NCI-H446 treated with DMSO at 0.1 percent for 48 hours (cell line): ENCODE measurements around the gene KSR1.

ENCODE experiments used
- DNase-seq: peaks from one replicate; lab custom pipeline; 2025; lab: John Stamatoyannopoulos, UW

KSR1 gene

DNA sequence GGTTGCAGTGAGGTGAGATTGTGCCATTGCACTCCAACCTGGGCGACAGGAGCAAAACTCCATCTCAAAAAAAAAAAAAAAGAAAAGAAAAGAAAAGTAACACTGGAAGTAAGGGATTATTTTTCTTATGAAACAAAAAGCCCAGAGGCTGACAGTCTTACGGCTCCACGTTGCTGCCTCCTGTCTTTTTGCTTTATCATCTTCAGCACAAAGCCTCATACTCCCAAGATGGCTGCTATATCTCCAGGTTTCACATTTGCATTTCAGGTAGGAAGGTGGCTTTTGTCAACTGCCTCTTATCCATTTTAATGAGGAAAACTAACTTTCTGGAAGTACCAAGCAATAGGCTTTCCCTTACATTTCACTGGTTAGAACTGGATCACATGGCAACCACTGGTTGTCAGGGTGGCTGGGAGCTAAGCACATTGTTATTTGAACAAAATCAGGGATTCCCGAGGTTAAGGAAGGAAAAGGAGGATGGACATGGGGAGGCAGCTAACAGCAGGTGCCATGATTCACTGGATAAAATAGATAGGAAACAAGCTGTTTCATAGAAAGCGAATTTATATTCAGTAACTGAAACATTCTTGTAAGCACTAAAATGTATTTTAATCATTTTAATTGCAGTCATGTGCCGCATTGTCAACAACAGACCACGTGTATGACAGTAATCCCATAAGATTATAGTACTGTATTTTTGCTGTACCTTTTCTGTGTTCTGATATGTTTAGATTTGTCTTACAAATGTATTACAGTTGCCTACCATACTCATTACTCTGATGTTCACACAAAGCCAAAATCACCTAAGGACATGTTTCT, 58.6 kb downstream of the KSR1 start:
- no peak for DNase-seq

DNA sequence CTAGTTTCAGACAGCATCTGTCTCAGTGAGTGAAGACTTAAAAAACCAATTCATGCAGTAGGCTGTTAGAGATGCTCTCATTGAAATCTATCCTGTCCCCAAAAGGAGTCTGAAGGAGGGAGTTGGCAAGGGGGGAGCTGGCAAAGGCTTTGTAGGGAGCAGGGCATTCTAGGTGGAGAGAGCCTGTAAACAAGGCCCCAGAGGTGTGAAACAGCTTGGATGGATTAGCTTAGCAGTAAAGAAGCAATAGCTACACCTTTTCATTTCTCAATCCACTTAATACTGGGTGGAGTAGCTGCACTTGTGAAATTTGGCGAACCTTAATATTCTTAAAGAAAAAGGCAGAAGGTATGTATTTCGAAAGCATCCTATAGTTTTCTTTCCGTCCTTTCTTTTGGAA, 61.8 kb downstream of the KSR1 start:
- DNase-seq, result no peak

DNA sequence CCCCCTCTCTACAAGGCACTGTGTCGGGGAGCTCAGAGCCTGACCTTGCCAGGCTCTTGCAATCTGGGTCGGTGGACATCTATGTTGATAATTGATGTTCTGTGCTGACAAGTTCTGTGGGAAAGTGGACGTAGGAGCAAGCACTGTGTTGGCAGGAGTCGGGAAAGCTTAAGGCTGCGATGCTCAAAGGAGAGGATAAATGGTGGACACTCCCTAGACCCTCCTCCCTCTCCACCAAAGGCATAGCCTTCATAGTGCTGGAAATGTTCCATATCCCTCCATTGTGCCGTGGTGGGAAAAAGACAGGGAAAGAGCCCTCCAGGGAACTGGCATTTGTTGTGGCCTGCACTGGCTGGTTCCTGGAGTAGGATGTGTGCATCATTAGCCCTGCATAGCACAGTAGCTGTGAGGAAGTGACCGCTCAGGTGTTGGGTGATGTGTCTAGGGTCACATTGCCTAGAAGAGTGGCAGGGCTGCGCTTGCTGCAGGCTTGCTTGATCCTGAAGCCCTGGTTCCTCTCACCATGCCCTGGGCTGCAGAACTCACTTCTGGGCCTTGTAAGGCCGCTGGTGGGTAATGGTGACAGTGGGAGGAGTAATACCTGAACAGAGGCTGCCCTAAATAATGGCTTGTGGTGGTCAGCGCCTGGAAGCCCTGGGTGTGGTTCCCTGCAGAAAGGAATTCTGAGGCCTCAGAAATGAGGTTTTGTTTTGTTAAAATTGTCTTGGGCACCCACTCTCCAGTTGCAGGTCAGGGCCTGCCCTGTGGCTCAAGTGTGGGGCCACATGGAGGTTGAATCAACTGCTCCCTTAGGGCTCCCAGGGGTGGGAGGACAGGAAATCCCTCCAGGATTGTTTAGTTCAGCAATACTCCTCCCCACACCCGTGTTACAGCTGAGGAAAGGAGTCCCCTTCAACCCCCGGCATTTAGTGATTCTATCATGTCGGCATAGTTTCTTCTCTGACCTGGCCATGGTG, 62.6 kb downstream of the KSR1 start:
- DNase-seq, result no peak

DNA sequence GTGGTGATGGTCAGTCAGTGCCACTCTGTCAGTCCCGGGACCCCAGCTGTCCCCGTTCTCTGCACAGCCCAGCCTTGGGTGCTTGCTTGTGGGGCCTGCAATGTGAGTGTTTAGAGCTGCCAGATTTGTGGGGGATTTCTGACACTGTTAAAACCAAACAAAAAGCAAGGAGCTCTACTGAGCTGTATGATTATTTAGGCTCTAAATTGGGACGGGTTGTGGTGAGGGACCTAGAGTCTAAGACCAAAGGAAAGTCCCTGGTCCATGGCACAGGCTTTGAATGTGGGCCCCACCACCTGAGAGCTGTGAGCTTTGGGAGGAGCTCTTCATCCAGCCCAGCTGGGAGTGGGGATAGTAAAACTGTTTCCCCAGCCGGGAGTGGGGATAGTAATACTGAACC, 63.3 kb downstream of the KSR1 start:
- DNase-seq, result no peak

DNA sequence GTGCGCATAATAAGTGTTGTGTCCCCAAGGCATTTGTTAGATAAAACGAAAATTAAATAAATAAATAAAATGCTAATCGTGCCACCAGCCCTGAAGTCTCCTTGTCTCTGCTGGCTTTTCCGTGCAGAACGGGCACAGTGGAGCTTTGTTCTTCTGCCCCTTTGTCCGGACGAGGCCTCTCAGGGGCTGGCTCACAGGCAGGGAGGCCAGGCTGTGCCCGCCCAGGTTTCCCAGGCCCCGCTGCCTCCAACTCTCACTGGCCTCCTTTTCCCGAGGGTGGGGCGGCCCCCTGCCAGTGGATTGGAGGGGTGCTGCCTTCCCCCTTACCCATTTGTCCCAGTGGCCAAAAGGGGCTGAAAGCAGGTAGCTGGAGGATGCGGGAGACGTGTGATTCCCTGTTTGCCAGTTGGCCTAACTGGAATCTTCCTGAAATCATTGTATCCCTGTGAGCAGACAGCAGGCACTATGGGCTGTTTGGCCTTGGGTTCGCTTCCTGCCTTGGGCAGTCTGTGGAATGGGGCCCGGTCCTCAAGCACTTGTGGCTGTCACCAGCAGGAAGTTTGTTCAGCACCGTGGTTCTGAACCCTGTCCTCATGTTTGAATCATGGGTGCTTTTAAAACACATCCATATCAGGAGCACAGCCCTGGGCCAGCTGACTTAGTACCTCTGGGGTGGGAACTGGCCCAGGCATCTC, 64.4 kb downstream of the KSR1 start:
- no peak for DNase-seq

DNA sequence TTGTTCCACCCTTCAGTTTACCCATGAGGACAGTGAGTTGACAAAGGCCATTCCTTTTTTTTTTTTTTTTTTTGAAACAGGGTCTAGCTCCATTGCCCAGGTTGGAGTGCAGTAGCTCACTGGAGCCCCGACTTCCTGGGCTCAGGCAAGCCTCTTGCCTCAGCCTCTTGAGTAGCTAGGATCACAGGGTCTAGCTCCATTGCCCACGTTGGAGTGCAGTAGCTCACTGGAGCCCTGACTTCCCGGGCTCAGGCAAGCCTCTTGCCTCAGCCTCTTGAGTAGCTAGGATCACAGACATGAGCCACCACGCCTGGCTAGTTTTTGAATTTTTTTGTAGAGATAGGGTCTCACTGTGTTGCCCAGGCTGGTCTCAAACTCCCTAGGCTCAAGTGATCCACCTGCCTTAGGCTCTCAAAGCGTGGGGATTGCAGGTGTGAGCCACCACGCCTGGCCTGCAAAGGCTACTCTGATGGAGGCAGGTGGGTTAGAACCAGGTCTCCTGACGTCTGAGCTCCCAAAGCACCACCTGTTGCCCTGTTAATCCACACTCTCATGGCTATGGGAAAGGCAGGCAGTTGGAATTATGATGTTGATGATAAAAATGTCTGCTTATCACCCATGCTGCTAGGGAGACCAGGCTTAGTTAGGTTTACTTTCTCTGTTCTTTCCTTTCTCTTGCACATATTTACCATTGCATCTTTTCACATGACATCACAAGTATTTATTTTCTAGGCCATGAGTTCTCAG, 65.2 kb downstream of the KSR1 start:
- DNase-seq, result no peak

DNA sequence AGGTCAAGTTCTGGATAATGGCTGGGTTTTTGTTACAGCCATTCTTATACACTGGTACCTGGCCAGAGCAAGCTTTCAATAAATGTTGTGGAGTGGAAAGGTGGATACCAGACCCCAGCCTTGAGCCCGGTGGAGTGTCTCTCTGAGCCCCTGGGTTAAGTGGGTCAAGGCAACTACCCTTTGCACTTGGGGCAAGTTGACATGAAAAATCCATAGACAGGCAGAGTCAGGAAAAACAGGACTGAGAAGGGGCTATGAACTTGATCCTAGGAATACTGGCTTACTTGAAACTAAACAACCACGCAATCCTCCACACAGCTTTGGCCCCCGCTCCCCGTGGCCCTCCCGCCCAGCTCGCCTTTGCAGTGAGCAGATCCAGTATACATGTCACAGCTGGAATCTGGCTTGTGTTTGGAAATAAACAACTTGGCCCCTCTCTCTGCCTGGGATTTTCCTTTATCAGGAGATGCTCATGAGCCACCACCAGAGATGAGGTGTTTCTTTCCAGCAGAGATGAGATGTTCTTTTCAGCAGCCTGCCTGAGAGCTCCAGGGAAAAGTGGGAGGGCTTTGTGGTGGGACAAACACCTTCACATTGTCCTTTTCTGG, 65.9 kb downstream of the KSR1 start:
- no peak for DNase-seq

DNA sequence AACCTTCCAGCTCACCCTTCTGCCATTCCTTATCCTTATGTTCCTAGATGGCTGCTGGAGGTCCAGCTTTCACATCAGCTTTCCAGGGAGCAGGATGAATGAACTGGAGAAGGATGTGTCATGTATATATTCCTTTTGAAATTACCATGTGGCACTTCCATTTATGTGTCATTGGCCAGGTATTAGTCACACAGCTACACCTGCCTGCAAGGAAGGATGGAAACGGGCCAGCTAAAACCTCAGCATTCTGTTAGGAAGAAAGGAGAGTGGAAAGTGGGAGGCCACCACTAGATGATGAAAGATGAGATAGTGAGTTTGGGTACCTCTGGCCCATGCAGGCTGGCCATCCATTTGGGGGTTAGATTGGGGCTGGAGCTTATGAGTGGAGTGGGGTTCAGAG, 67.5 kb downstream of the KSR1 start:
- DNase-seq, result no peak

DNA sequence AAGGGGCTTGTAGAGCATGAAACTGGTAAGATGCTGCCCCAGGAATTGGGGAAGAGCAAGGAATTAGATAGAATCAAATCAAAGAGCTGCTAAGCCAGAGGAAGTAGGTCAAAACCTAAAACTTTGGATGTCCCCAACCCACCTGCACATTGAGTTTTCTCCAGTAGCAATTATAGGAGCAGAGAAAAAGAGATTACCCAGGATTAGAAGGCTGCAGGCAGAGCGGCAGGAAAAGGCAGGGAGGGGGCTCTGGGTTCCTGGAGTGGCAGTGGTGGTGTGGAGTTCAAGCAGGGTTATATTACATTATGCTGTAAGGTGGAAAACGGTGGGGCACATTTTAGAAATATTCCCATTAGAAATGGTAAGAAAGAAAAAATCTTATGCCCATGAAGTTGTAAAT, 68.3 kb downstream of the KSR1 start:
- no peak for DNase-seq

DNA sequence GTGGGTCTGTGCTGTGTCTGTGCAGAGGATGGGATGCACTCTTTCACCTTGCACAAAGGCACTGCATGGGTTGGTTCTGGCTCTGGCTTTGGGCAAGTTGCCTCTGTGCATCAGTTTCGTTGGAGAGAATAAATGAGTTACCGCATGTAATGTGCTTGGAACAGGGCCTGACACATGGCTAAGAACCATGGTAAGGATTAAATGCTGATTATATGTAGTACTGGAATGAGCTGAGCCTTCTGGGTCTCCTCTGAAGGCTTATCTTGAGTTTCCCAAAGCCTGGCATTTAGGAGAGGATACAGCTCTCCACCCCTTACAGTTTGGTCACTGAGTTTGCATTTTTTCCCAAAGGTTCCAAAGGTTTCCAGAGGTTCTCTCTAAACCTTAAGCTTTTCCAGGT, 69.1 kb downstream of the KSR1 start:
- no peak for DNase-seq

DNA sequence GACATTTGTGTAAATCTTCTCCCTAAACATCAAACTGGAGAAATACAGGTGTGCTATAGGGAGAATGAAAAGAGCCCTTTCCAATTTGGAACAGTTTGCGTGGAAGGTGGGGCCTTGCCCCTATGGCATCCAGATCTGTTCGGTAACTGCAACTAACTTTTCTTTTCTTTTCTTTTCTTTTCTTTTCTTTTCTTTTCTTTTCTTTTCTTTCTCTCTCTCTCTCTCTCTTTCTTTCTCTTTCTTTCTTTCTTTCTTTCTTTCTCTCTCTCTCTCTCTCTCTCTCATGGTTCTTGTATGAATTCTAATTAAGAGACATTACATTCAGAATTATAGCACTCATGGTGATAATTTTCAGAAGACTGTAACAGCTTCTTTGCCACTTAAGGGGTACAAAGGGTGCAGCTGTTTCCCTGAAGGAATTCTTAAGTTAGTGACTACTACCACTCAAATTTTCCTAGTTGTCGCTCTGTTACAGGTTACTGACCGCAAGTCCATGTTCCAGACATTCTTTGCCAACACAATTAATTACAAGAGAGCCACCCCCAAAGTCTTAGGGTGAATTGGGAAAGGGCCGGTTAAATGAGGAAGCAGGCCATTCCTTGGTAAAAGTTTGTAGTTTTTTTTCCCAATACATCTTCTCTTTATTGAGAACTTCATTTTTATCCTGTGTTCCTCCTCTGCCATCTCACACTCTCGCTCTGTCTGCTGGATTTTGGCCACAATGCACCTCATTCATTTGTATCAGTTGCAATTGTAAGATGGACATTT, 69.8 kb downstream of the KSR1 start:
- DNase-seq, result no peak

DNA sequence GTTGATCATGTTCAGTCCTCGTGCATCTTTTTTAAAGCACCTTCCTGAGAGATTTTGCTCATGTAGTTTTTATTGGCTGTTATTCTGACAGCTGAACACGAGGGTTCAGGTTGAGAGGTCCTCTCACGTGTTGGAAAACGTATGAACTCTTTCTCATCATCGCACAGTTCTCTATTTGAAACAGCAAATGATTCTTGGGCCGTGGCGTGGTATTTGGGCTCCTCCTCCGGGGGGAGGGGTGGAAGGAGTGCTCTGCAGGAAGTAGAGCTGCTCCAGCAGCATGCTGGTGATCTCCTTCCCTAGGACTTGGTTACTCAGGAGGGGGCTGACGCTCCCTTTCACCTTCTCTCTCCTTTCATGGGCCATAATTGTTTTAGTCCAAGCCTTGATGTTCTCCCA, 70.4 kb downstream of the KSR1 start:
- no peak for DNase-seq

DNA sequence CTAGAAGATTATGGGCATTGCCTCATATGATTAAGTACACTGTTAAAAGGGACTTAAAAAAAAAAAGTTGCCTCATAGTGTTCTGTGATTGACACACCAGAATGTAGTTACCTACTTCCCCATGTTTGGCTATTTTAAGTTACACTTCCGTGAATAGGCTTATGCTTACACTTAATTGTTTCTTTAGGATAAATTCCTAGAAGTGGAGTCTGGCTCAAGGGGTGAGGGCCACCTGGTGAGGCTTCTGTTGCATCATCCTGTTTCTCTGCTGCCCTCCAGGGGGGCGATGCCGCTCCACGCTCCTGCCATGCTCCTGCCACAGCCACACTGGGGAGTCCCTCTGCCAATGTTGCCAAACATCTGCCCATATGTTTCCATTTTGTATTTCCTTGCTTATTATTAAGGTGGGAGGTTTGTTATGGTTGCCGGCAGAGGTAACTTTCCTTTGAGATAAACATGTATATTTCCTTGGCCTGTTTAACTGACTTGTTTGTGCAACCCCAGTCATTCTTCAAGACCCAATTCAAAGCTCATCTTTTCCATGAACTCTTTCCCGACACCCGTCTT, 73.1 kb downstream of the KSR1 start:
- no peak for DNase-seq

DNA sequence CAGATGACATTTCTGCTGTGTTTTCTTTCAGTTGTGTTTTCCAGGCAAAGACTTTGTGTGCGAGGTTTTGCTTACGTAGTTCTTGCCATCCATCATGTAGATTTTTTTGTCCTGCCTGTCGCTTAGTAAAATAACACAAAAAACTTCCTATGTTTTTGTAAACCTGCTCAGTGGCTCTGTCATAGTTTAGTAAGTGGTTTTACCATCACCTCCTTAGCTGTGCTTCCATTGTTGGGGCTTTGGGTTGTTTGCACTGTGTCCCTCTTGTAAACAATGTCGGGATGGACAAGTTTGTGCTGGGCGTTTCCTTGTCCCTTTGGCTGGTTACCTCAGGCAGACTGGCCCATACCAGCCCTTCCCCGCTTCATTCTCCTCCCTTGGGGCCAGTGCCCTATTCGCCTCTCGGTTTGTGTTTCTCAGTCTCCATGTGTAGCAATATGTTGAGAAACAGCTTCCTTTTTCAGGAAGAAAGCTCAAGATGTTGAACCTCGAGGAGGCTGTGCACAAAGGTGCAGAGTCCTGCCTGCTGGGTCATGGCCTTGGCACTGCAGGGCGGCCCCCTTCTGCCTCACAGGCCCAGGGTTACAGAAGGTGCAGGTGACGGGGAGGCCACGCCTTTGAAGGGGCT, 74.6 kb downstream of the KSR1 start:
- DNase-seq, result no peak

DNA sequence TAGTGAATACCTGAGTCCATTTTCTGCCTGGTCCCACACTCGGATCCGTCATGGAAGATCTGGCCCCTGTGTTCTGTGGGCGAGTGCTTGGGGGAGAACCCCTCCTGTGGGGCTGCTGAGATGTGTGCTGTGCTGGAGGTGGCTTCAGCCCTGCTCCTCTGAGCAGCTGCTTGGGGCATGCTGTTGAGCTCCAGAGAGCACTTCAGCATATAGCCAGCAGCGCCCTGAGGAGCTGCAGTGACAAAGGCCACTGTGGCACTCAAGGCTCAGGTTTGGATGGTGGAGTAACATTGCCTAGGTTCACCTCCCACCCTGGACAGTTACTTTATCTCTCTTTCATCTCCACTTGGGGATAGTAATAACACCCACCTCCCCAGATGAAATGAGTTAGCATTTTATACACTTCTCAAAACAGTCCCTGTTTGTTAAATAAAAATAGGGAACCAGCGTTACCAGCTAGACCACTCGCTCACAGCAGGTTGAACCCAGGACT, 75.3 kb downstream of the KSR1 start:
- DNase-seq, result no peak

DNA sequence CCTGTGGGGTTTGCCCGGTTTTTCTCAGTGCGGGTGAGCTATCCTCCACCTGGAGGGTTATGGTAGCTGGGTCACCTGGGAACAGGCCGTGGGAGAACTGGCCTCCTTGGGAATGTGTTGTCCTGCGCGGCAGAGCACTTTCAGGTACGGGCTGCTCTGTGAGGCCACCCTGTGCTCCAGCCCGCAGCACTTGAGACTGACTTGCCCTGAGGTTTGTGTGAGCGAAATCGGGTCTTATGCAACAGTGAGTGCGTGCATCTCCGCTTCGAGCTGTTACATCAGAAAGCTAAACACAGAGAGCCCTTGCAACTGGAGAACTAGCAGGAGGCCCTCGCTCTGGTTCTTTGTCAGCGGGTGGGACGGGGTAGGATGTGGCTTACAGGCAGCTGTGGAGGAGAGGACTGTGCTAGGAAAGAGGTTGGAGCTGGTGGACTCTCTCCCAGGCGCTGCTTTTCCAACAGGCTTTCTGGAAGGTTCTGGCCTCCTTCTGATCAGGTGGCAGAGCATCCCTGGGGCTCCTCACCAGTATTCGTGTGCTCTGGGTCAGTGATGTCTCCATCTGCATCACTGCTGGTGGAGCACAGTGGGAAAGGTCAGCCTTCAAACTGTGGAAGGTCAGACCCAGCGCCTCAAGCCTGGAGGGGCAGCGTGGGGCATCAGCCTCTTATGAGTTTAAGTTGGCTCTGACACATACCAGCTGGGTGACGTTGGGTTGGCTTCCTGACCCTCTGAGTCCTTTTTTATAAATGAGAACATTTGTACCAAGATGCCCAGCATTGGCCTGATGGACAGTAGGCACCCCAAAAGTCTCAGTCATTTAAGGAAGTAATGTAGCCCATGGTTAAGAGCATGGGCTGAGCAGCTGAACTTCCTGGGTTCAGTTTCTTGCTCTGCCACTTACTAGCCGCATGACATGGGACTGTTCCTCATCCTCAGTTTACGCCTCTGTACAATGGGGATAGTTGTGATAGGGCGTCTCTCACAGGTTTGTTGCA, 76.3 kb downstream of the KSR1 start:
- no peak for DNase-seq

DNA sequence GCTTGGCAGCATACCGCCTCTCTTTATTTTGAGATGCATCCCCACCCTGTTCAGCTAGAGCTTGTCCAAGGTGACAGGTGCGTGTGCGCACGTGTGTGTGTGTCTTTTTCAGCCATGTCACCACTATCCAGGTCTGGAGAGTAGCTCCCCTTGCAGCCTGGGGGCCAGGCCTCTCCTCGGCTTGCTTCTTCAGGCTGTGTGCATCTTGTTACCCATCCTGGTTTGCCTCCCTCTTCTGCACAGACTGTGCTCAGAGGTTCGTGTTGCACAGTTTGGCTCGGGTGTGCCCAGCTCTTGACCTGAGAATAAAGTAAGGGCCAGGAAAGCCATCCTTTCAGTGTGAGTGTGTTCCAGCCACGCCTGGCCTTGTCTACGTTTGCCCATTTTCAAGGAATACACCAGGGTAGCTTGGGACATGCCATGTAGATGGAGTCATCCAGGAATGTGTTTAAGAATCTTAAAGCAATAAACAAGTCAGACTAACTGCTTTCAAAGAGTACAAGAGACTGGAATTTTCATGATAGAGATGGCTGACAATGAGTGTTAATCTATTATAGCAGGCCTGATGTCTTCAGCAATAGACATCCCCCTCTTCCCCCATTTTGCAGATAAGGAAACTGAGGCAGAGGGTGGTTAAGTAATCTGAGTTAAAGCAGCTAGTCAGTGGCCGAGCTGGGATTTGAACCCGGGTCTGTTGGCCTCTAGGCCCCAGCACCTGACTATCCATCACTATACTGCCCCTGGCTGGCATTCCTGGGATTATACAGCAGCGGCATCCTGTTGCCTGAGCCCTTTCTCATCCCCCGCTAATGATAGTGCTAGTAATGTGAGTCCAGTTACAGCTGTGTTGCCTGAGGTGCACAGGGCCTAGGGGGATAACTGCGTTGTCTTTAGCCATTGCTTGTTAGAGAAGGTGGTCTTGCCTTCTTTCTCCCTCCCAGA, 77.9 kb downstream of the KSR1 start:
- no peak for DNase-seq
